Measurements from ENCODE around the gene NDUFB1.

Gene NDUFB1

GRCh38 chr14:92121670-92122350, at the start of gene NDUFB1, which contains the start of gene CPSF2:
Gene NDUFB1 (minus strand): TSS chr14:92121706. CDS start chr14:92117637, 4,069 bp downstream.
Gene CPSF2 (plus strand): TSS chr14:92121969. CDS start chr14:92130985, 9,016 bp downstream.
- DNase-seq (ENCODE audit: low read depth in 1 of 2, low spot score in 1 of 2): peak; percentile 72

- no peak for DNase-seq (ENCODE audit: low read depth in 1 of 2, low spot score in 1 of 2)
These were observed 43.5 kb upstream of the NDUFB1 start for GRCh38 chr14:92164958-92165357.

GRCh38 chr14:92161521-92161920, 40.0 kb upstream of the NDUFB1 start:
- no peak for DNase-seq (ENCODE audit: low read depth in 1 of 2, low spot score in 1 of 2)

GRCh38 chr14:92160619-92161018, 39.1 kb upstream of the NDUFB1 start:
- DNase-seq (ENCODE audit: low read depth in 1 of 2, low spot score in 1 of 2): no peak

- no peak for DNase-seq (ENCODE audit: low read depth in 1 of 2, low spot score in 1 of 2)
These were observed 32.9 kb upstream of the NDUFB1 start for GRCh38 chr14:92154283-92154942.

- no peak for DNase-seq (ENCODE audit: low read depth in 1 of 2, low spot score in 1 of 2)
These were observed 32.1 kb upstream of the NDUFB1 start for GRCh38 chr14:92153581-92153980.

GRCh38 chr14:92144708-92145107, 23.2 kb upstream of the NDUFB1 start:
- no peak for DNase-seq (ENCODE audit: low read depth in 1 of 2, low spot score in 1 of 2)

GRCh38 chr14:92143962-92144361, 22.5 kb upstream of the NDUFB1 start:
- no peak for DNase-seq (ENCODE audit: low read depth in 1 of 2, low spot score in 1 of 2)

- no peak for DNase-seq (ENCODE audit: low read depth in 1 of 2, low spot score in 1 of 2)
These were observed 21.8 kb upstream of the NDUFB1 start for GRCh38 chr14:92143309-92143708.

- DNase-seq (ENCODE audit: low read depth in 1 of 2, low spot score in 1 of 2): no peak
These were observed 13.8 kb upstream of the NDUFB1 start for GRCh38 chr14:92135269-92135668.

- no peak for DNase-seq (ENCODE audit: low read depth in 1 of 2, low spot score in 1 of 2)
These were observed 12.9 kb upstream of the NDUFB1 start for GRCh38 chr14:92134456-92134855.

GRCh38 chr14:92122761-92123160, 1.3 kb upstream of the NDUFB1 start:
- no peak for DNase-seq (ENCODE audit: low read depth in 1 of 2, low spot score in 1 of 2)

- DNase-seq (ENCODE audit: low read depth in 1 of 2, low spot score in 1 of 2): no peak
These were observed 808 bp upstream of the NDUFB1 start for GRCh38 chr14:92122351-92122677.

GRCh38 chr14:92121207-92121669, 268 bp downstream of the NDUFB1 start:
- DNase-seq (ENCODE audit: low read depth in 1 of 2, low spot score in 1 of 2): no peak

GRCh38 chr14:92109490-92109889, 12.0 kb downstream of the NDUFB1 start:
- DNase-seq (ENCODE audit: low read depth in 1 of 2, low spot score in 1 of 2): no peak

GRCh38 chr14:92108345-92109254, 12.9 kb downstream of the NDUFB1 start:
- DNase-seq (ENCODE audit: low read depth in 1 of 2, low spot score in 1 of 2): no peak

GRCh38 chr14:92106143-92106926, 15.2 kb downstream of the NDUFB1 start, which contains the start of gene ATXN3:
Gene ATXN3 (minus strand): TSS chr14:92106582. CDS start chr14:92106552, 30 bp downstream.
- peak; percentile 87 to 93 for DNase-seq (ENCODE audit: low read depth in 1 of 2, low spot score in 1 of 2)

GRCh38 chr14:92105893-92106142, 15.7 kb downstream of the NDUFB1 start:
- DNase-seq (ENCODE audit: low read depth in 1 of 2, low spot score in 1 of 2): no peak

GRCh38 chr14:92105073-92105892, 16.2 kb downstream of the NDUFB1 start:
- no peak for DNase-seq (ENCODE audit: low read depth in 1 of 2, low spot score in 1 of 2)

- no peak for DNase-seq (ENCODE audit: low read depth in 1 of 2, low spot score in 1 of 2)
These were observed 18.0 kb downstream of the NDUFB1 start for GRCh38 chr14:92103363-92103989.

Measured in activated T-helper 1 cell treated with anti-CD3 and anti-CD28 coated beads, Interleukin-2, amount 50 U/mL, for 16 hours (primary cell).